ENCODE results near the gene MBNL3. TPM values are rescaled to one million over a fixed set of nuclear protein-coding genes. Genes with fewer than 3 reads are reported as not detected.

Gene MBNL3
- total RNA-seq, 1 donor from 2014 or later = 22.9 TPM

DNA sequence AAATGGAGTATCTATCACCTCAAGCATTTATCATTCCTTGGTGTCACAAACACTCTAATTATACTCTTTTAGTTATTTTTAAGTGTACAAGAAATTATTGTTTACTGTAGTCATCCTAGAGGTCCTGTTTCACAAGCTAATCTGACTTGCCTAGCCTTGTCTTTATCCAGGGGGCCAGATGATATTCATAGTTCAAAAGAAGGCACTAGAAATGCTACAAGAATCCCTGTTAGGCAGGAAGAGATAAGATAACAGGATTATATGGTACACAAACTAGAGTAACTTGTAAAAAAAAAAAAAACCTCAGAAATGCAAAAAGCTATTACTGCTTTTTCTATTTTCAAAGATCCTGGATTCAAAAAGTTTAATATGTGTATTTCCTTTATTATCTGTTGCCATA is 95.8 kb downstream of the MBNL3 start:
- no peak for TF ChIP-seq CTCF (IDR thresholded peaks at IDR 0.05)
- H3K27me3 ChIP-seq = no peaks in the 10 kb centered on the region
- H3K4me1 ChIP-seq = no peaks in the 10 kb centered on the region
- intact Hi-C loops (cut with DNase I) = no loop called here
- DNase-seq (no peak), ATAC-seq (no peak)
- H3K9me3 ChIP-seq = no peaks in the 10 kb centered on the region
- H3K27ac ChIP-seq = no peak overlapping the region
- no peaks in the 10 kb centered on the region for H3K36me3 ChIP-seq
- H3K4me3 ChIP-seq = no peak overlapping the region

DNA sequence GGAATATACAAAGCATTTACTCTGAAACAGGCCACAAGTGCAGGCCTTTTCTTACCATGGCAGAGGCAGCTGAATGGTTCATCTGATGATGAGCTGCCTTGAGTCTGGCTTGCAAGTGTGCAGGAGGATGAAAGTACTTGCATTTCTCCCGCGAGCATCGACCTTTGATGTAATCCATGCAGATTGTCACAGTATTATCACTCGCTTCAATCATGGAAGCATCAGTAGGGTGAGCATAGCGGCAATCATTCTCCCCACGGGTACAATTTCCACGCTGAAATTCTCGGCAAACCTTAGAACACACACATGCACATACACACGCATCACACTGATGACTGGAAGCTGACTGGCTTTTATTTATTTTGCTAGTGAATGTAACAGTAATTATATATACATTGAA is 98.0 kb downstream of the MBNL3 start:
- Histone ChIP-seq H3K9me3 (no peaks in the 10 kb centered on the region), H3K27me3 (no peaks in the 10 kb centered on the region)
- intact Hi-C loops (cut with DNase I) = no loop called here

DNA sequence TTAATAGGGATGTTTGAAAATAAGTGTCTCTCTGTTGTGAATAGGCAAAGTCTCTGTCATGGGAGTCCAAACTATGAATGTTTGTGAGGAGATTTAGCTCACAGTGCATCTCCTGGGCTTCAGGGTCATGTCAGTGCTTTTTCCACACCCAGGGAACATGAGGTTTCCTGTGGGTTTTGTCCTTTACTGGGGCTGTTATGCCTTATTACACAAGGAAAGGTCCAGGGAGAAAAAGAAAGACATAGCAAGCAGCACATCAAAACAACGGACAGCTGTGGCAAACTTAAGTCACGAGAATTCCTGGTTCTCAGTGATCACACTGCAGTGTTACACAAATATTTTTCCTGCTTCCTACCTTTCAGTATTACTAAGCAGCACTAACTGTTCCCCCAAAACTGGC is 99.4 kb downstream of the MBNL3 start:
- no peaks in the 10 kb centered on the region for H3K9me3 ChIP-seq
- ATAC-seq (no peak), DNase-seq (no peak)
- no peaks in the 10 kb centered on the region for H3K4me1 ChIP-seq
- H3K36me3 ChIP-seq = no peaks in the 10 kb centered on the region
- intact Hi-C loops (cut with DNase I) = no loop called here
- no peak overlapping the region for H3K4me3 ChIP-seq
- H3K27me3 ChIP-seq = no peaks in the 10 kb centered on the region
- H3K27ac ChIP-seq = no peak overlapping the region
- no peak for TF ChIP-seq CTCF (IDR thresholded peaks at IDR 0.05)

More for the DNA sequence above, 98.0 kb downstream of the MBNL3 start:
- Histone ChIP-seq H3K36me3 (no peaks in the 10 kb centered on the region), H3K4me3 (no peak overlapping the region), H3K27ac (no peak overlapping the region), H3K4me1 (no peaks in the 10 kb centered on the region)
- no peak for TF ChIP-seq CTCF (IDR thresholded peaks at IDR 0.05)
- DNase-seq (no peak), ATAC-seq (no peak)

DNA sequence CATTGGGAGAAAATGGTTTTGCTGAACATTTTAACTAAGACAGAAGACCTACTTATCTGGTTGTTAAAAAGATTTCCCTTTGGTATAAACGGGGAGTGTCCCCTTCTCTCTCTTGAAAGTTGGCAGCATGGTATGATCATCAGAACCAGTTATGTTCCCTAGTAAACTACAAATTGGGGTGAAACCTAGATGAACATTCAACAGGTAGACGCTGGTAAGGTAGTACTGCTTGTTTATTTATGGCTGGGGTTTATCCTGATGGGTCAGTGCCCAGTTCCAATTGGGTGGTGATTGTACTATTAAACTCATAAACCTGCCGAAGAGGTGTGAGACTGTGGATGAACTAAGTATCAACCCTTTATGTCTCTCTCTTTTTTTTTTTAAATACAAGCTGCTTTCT is 100.5 kb downstream of the MBNL3 start:
- Histone ChIP-seq H3K9me3 (no peaks in the 10 kb centered on the region), H3K27me3 (no peaks in the 10 kb centered on the region), H3K4me3 (no peak overlapping the region), H3K36me3 (no peaks in the 10 kb centered on the region), H3K4me1 (no peaks in the 10 kb centered on the region), H3K27ac (no peak overlapping the region)
- no peak for TF ChIP-seq CTCF (IDR thresholded peaks at IDR 0.05)
- intact Hi-C loops (cut with DNase I) = no loop called here
- ATAC-seq = no peak
- DNase-seq = no peak

- DNase-seq = no peak
- Histone ChIP-seq H3K9me3 (no peaks in the 10 kb centered on the region), H3K4me3 (no peak overlapping the region), H3K36me3 (no peaks in the 10 kb centered on the region), H3K27ac (no peak overlapping the region), H3K4me1 (no peaks in the 10 kb centered on the region), H3K27me3 (no peaks in the 10 kb centered on the region)
- no peak for TF ChIP-seq CTCF (IDR thresholded peaks at IDR 0.05)
- ATAC-seq = no peak
- intact Hi-C loops (cut with DNase I) = no loop called here
Measured at GRCh38 chrX:132384301-132384700, 104.5 kb downstream of the MBNL3 start.

DNA sequence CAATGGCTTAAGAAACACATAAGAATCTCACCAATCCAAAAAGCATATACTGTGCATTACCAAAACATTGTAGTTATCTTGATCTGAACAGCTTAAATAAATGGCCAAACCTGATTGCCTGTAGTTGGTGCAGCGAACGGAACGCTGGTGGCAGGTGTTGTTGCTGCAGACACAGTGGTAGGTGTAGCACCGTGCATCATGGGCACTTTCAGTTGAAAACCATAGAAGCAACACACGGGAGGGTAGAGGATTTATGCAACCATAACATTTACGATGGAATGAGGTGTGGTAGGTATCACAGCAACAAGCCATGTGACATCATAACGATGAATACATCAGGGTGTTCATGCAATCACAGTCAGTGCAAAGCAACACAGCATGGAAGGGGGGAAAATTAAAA is 106.8 kb downstream of the MBNL3 start:
- no peaks in the 10 kb centered on the region for H3K4me1 ChIP-seq
- ATAC-seq = no peak
- no peak overlapping the region for H3K4me3 ChIP-seq
- H3K9me3 ChIP-seq = no peaks in the 10 kb centered on the region
- no peaks in the 10 kb centered on the region for H3K36me3 ChIP-seq
- intact Hi-C loops (cut with DNase I) = no loop called here
- no peak overlapping the region for H3K27ac ChIP-seq
- no peak for DNase-seq
- no peaks in the 10 kb centered on the region for H3K27me3 ChIP-seq
- no peak for TF ChIP-seq CTCF (IDR thresholded peaks at IDR 0.05)

All from upper lobe of right lung (tissue), 1 donor.